HepG2 (cell line): ENCODE data around the gene TBC1D21. TPM values are rescaled to one million over a fixed set of nuclear protein-coding genes. Genes with fewer than 3 reads are reported as not detected.

Source experiments
- ATAC-seq: fragments of 200-7000 bp; cut with Tn5 transposase; 3 replicates; pipeline ENCODE4 v1.9.1; 2020; ENCODE audit warnings: mild to moderate bottlenecking, moderate library complexity
- BruUV-seq: library from RNA; stranded (reverse); fragments of 400-500 nt; replicated peaks from 2 replicates; lab custom pipeline; 2021; lab: Mats Ljungman, UMichigan
- CTCF ChIA-PET: fragments of 300-600 bp; formaldehyde crosslinking; extraction: SDS; loops from one replicate; lab custom pipeline; 2021; ENCODE audit warnings: low total read pairs, inconsistent platforms, low intra/inter-chr PET ratio; lab: Yijun Ruan, JAX
- POLR2A ChIA-PET: fragments of 350-600 bp; sonication (Branson Sonifier 250); formaldehyde crosslinking; loops from one replicate; lab custom pipeline; 2020; ENCODE audit warnings: antibody characterized with exemption, inconsistent platforms; lab: Yijun Ruan, JAX
- DNase-seq: peaks from one replicate; pipeline ENCODE4 v3.0.0-alpha.2; 2015; ENCODE audit warnings: low spot score
- FAIRE-seq: peaks from 3 replicates; lab custom pipeline; 2011; peaks lifted over from hg19 to GRCh38; lab: Jason Lieb, UNC
- H2AFZ ChIP-seq: one replicate; pipeline ENCODE4 v1.6.1; 2011; ENCODE audit warnings: low read length, inconsistent platforms
- H3K27ac ChIP-seq: fragments of 300-600 bp; 3 replicates; pipeline ENCODE4 v1.8.0; 2011; ENCODE audit warnings: mixed run types, mild to moderate bottlenecking, mixed read lengths, low read length, inconsistent platforms; ENCODE audit not compliant: insufficient read depth; ENCODE audit errors: extremely low read length
- H3K27me3 ChIP-seq, 2 experiments: fragments of 200-600 bp in 1 of 2; 2 replicates in 1 of 2; 3 replicates in 1 of 2; pipeline versions ENCODE4 v1.6.0 to v1.8.0; 2011; ENCODE audit warnings: low read length in 2 of 2, mild to moderate bottlenecking in 2 of 2, moderate library complexity in 2 of 2, inconsistent platforms in 1 of 2; ENCODE audit not compliant: insufficient read depth in 2 of 2, control insufficient read depth in 1 of 2
- H3K36me3 ChIP-seq, 2 experiments: fragments of 200-600 bp in 1 of 2; replicated peaks in 1 of 2; 2 replicates in 1 of 2; 3 replicates in 1 of 2; pipeline versions ENCODE4 v1.5.1 to v1.8.0; 2011; ENCODE audit warnings: low read length in 2 of 2, inconsistent platforms in 1 of 2; ENCODE audit not compliant: insufficient read depth in 2 of 2, control insufficient read depth in 1 of 2
- H3K4me1 ChIP-seq: 2 replicates; pipeline ENCODE4 v1.5.1; 2012; ENCODE audit warnings: low read length, inconsistent platforms; ENCODE audit not compliant: insufficient read depth
- H3K4me2 ChIP-seq: 2 replicates; pipeline ENCODE4 v1.6.0; 2011; ENCODE audit warnings: low read depth, low read length, inconsistent platforms
- H3K4me3 ChIP-seq, 3 experiments: fragments of 200-600 bp in 1 of 3; sonication (generic), shearing (Covaris generic) in 1 of 3; replicated peaks in 1 of 3; 2 replicates each; pipeline ENCODE4 v1.5.1; 2011 to 2016; ENCODE audit warnings: low read length in 3 of 3, inconsistent platforms in 2 of 3, low read depth in 2 of 3, mild to moderate bottlenecking in 2 of 3, control low read depth in 1 of 3, mixed read lengths in 1 of 3; ENCODE audit not compliant: insufficient read depth in 1 of 3
- H3K79me2 ChIP-seq: one replicate; pipeline ENCODE4 v1.6.1; 2011; ENCODE audit warnings: low read length, inconsistent platforms; ENCODE audit not compliant: insufficient read depth
- H3K9ac ChIP-seq: 2 replicates; pipeline ENCODE4 v1.6.0; 2011; ENCODE audit warnings: mild to moderate bottlenecking, low read depth, low read length, inconsistent platforms; ENCODE audit not compliant: insufficient read depth
- H3K9me3 ChIP-seq: 2 replicates; pipeline ENCODE4 v1.5.1; 2012; ENCODE audit warnings: mild to moderate bottlenecking, low read length
- H4K20me1 ChIP-seq: 2 replicates; pipeline ENCODE4 v1.6.0; 2011; ENCODE audit warnings: inconsistent platforms, mild to moderate bottlenecking, low read length, moderate library complexity; ENCODE audit not compliant: insufficient read depth
- ATAD3A ChIP-seq: sonication (generic); formaldehyde crosslinking; IDR thresholded peaks from 2 replicates; pipeline ENCODE4 v1.4.0; 2020; ENCODE audit warnings: missing genetic modification reagents
- MED1 ChIP-seq: sonication (generic); formaldehyde crosslinking; IDR thresholded peaks from 2 replicates; pipeline ENCODE4 v1.4.0; 2020; ENCODE audit warnings: missing genetic modification reagents
- MED8 ChIP-seq: sonication (generic); formaldehyde crosslinking; IDR thresholded peaks from 2 replicates; pipeline ENCODE4 v1.8.1; 2023; ENCODE audit warnings: mild to moderate bottlenecking, missing genetic modification reagents; ENCODE audit not compliant: insufficient replicate concordance
- MIER2 ChIP-seq: IDR thresholded peaks from 2 replicates; pipeline ENCODE4 v1.6.1; 2016; ENCODE audit warnings: missing biosample characterization, missing genetic modification reagents
- MLLT10 ChIP-seq: sonication (generic); formaldehyde crosslinking; IDR thresholded peaks from 2 replicates; pipeline ENCODE4 v1.4.0; 2020; ENCODE audit warnings: missing genetic modification reagents
- RCOR2 ChIP-seq: IDR thresholded peaks from 2 replicates; pipeline ENCODE4 v1.6.1; 2016; ENCODE audit warnings: missing biosample characterization, missing genetic modification reagents
- REXO4 ChIP-seq: sonication (generic); formaldehyde crosslinking; IDR thresholded peaks from 2 replicates; pipeline ENCODE4 v1.8.0; 2022; ENCODE audit warnings: missing genetic modification reagents, mild to moderate bottlenecking, borderline replicate concordance
- RNF219 ChIP-seq: sonication (generic); formaldehyde crosslinking; IDR thresholded peaks from 2 replicates; pipeline ENCODE4 v1.5.0; 2020; ENCODE audit warnings: mild to moderate bottlenecking, missing genetic modification reagents
- SKI ChIP-seq: fragments of 450-650 bp; IDR thresholded peaks from one replicate; pipeline ENCODE4 v1.6.1; 2018; ENCODE audit warnings: mild to moderate bottlenecking; ENCODE audit not compliant: partially characterized antibody
- SMARCC2 ChIP-seq: fragments of 450-650 bp; IDR thresholded peaks from 2 replicates; pipeline ENCODE4 v1.6.1; 2017; ENCODE audit warnings: antibody characterized with exemption, mild to moderate bottlenecking
- SSRP1 ChIP-seq: IDR thresholded peaks from 2 replicates; pipeline ENCODE4 v1.6.1; 2016; ENCODE audit warnings: control low read depth
- TRAFD1 ChIP-seq: sonication (generic); formaldehyde crosslinking; IDR thresholded peaks from 2 replicates; pipeline ENCODE4 v1.5.1; 2020; ENCODE audit warnings: missing genetic modification reagents, mild to moderate bottlenecking, borderline replicate concordance
- ZC3H4 ChIP-seq: sonication (generic); formaldehyde crosslinking; IDR thresholded peaks from 2 replicates; pipeline ENCODE4 v1.4.0; 2020; ENCODE audit warnings: missing genetic modification reagents, borderline replicate concordance
- ZFP1 ChIP-seq: IDR thresholded peaks from 2 replicates; pipeline ENCODE4 v1.6.1; 2016
- ZNF317 ChIP-seq: sonication (generic); formaldehyde crosslinking; IDR thresholded peaks from 2 replicates; pipeline ENCODE4 v1.5.0; 2020; ENCODE audit warnings: mild to moderate bottlenecking, missing genetic modification reagents
- ZNF496 ChIP-seq: sonication (generic); formaldehyde crosslinking; IDR thresholded peaks from 2 replicates; pipeline ENCODE4 v1.8.1; 2023; ENCODE audit warnings: mild to moderate bottlenecking, moderate library complexity, missing genetic modification reagents; ENCODE audit not compliant: insufficient replicate concordance
- ZNF546 ChIP-seq: sonication (generic); formaldehyde crosslinking; conservative IDR thresholded peaks from 2 replicates; pipeline ENCODE4 v1.8.1; 2023; ENCODE audit warnings: mild to moderate bottlenecking, missing genetic modification reagents
- ZNF703 ChIP-seq: sonication (generic); formaldehyde crosslinking; IDR thresholded peaks from 2 replicates; pipeline ENCODE4 v1.5.1; 2020; ENCODE audit warnings: missing genetic modification reagents, mild to moderate bottlenecking, moderate library complexity, borderline replicate concordance
- ZNF781 ChIP-seq: sonication (generic); formaldehyde crosslinking; IDR thresholded peaks from 2 replicates; pipeline ENCODE4 v1.5.1; 2020; ENCODE audit warnings: borderline replicate concordance, mild to moderate bottlenecking, missing genetic modification reagents; ENCODE audit errors: not compliant biosample characterization
- ZSCAN29 ChIP-seq: sonication (generic); formaldehyde crosslinking; conservative IDR thresholded peaks from 2 replicates; pipeline ENCODE4 v1.4.0; 2020; ENCODE audit warnings: mild to moderate bottlenecking, missing genetic modification reagents
- WGBS: methylation state at CpG from one replicate; pipeline ENCODE4 v1.1.6; 2017; ENCODE audit warnings: low lambda C conversion rate; 5-methylcytosine and 5-hydroxymethylcytosine counted together
- in situ Hi-C: cut with HindIII; loops from 2 replicates; pipeline ENCODE4 v1.10.0; 2017; ENCODE audit warnings: low pct_unique_long_range_greater_than_20kb; ENCODE audit not compliant: extremely low pct_ligation_motif_present
- intact Hi-C: fragments of 100-400 bp; cut with micrococcal nuclease; formaldehyde crosslinking; loops from one replicate; pipeline ENCODE4 v1.10.0; 2022; ENCODE audit not compliant: unreplicated experiment
- polyA plus RNA-seq, 8 experiments: library from polyadenylated mRNA; depleted of rRNA in 3 of 8; stranded (reverse) in 7 of 8; unstranded in 1 of 8; fragments of >200 nt; fragmentation: Illumina TruSeq in 4 of 8; extraction: Trizol in 4 of 8; gene quantifications; 2 replicates each; pipeline versions ENCODE4 v1.2.1 to v1.2.3, GENCODE V29; 2011 to 2016; ENCODE audit warnings: low read depth in 4 of 8, missing spikeins in 1 of 8, mixed read lengths in 1 of 8; ENCODE audit not compliant: insufficient read depth in 1 of 8
- total RNA-seq, 5 experiments: library from RNA; depleted of rRNA; stranded (reverse); fragments of >200 nt; fragmentation: Illumina TruSeq; extraction: Trizol; gene quantifications; 2 replicates each; pipeline ENCODE4 v1.2.3, GENCODE V29; 2016; ENCODE audit warnings: low read depth in 1 of 5

The TBC1D21 gene
- total and polyA plus RNA-seq, 2 of the 13 experiments (the other 11 are each of a cell fraction or from before 2014, with no cell fraction given) = not detected

- CTCF ChIA-PET = no interaction called here
- ATAC-seq (no peak), FAIRE-seq (no peak), DNase-seq (no peak)
- no peaks in the 10 kb centered on the region for H4K20me1 ChIP-seq
- no peaks in the 10 kb centered on the region for H3K79me2 ChIP-seq
- H3K4me3 ChIP-seq = no peak overlapping the region
- no peak overlapping the region for H2AFZ ChIP-seq
- no peak overlapping the region for H3K9ac ChIP-seq
- no peak overlapping the region for H3K27ac ChIP-seq
- no peak overlapping the region for H3K4me2 ChIP-seq
- intact Hi-C loops (no loop called here), in situ Hi-C loops (no loop called here)
- POLR2A ChIA-PET = no interaction called here
- H3K9me3 ChIP-seq = no peaks in the 10 kb centered on the region
- 26% methylated on average over 4 of the region's 7 CpGs for WGBS
- H3K4me1 ChIP-seq = no peaks in the 10 kb centered on the region
- no TSS peak for BruUV-seq
- peaks cover 6 to 34% of the 10 kb centered on the region in 2 experiments; a peak in 3 of 5 replicates for H3K27me3 ChIP-seq
- H3K36me3 ChIP-seq = no peaks in the 10 kb centered on the region
- TF ChIP-seq ZNF781 (CRISPR knock-in tag) = no peak
- no peak for TF ChIP-seq ZFP1 (CRISPR knock-in tag)
- TF ChIP-seq ZNF496 (CRISPR knock-in tag) = no peak
- no peak for TF ChIP-seq ZSCAN29 (CRISPR knock-in tag)
- TF ChIP-seq TRAFD1 (CRISPR knock-in tag) = no peak
- TF ChIP-seq SSRP1 (CRISPR knock-in tag) = no peak
- TF ChIP-seq RCOR2 (CRISPR knock-in tag) = no peak
- TF ChIP-seq ATAD3A (CRISPR knock-in tag) = no peak
- no peak for TF ChIP-seq ZNF703 (CRISPR knock-in tag)
- TF ChIP-seq REXO4 (CRISPR knock-in tag) = no peak
- TF ChIP-seq ZNF546 = no peak
- TF ChIP-seq MED8 (CRISPR knock-in tag) = no peak
- no peak for TF ChIP-seq SMARCC2
- TF ChIP-seq ZNF317 (CRISPR knock-in tag) = no peak
- TF ChIP-seq ZC3H4 (CRISPR knock-in tag) = no peak
- TF ChIP-seq MED1 (CRISPR knock-in tag) = no peak
- no peak for TF ChIP-seq RNF219 (CRISPR knock-in tag)
- no peak for TF ChIP-seq MIER2 (CRISPR knock-in tag)
- no peak for TF ChIP-seq SKI
- TF ChIP-seq MLLT10 (CRISPR knock-in tag) = no peak
- TF ChIP-seq, all 625 proteins: peak for 0
Observed at GRCh38 chr15:73934281-73934680, 60.9 kb downstream of the TBC1D21 start.
